ENCODE results near the gene SMOC2.

Gene SMOC2

DNA sequence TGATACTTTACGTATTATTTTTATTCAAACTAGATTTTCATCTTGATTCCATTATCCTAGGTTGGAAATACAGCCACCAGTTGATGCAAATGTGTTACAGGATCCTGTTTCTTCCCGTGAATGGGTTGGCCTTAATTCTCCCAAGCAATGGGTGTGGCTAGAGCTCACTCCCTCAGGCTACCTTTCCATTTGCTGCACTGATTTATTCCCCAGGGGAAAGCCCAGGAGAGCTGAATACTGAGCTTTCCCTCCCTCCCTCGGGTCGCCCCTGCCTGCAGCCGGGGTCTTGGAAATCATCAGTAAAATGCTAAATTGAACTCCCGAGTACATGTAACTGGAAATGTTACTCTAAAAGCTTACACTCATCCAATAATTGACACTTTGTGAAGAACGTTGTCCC lies 9.9 kb downstream of the SMOC2 start:
- Mint-ChIP-seq H3K27me3 (peaks cover 10% of the 10 kb centered on the region), H3K4me1 (no peaks in the 10 kb centered on the region), H3K36me3 (no peaks in the 10 kb centered on the region), H3K9me3 (no peaks in the 10 kb centered on the region), H3K4me3 (no peak overlapping the region), H3K27ac (no peak overlapping the region)
- no peak for DNase-seq
- CTCF ChIA-PET = no interaction called here

DNA sequence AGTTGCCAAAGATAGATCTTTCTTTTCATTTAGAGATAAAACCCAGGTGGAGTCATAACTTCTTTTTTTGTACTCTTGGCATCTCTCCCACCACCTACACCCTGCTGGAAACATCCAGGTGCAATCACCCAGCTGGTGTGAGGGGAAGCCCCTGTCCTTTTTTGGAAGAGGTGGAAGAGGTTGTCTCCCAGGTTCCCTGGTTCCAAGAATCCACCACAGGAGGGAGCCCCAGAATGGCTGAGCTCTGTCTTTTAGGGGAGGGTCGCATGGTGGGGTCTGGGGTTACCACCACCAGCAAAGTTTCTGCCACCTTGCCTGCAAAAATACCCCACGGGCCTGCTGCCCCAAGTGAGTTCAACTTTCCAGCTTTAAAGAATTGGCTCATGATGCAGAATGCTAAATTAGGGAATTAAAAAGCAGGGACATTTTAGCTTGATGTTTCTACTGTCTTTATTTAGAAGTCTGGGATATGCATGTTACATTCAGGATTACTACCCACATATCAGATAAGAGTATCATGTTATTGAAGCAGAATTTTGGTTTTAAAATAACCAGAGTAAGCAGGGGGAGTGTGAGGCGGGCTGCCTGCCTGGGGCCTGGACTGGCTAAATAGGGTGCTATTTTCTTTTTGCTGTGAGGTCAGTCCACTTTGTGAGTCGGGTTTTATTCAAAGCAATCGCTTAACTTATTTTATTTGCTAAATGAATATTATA lies 11.0 kb downstream of the SMOC2 start:
- CTCF ChIA-PET = no interaction called here
- H3K4me3 Mint-ChIP-seq = no peak overlapping the region

DNA sequence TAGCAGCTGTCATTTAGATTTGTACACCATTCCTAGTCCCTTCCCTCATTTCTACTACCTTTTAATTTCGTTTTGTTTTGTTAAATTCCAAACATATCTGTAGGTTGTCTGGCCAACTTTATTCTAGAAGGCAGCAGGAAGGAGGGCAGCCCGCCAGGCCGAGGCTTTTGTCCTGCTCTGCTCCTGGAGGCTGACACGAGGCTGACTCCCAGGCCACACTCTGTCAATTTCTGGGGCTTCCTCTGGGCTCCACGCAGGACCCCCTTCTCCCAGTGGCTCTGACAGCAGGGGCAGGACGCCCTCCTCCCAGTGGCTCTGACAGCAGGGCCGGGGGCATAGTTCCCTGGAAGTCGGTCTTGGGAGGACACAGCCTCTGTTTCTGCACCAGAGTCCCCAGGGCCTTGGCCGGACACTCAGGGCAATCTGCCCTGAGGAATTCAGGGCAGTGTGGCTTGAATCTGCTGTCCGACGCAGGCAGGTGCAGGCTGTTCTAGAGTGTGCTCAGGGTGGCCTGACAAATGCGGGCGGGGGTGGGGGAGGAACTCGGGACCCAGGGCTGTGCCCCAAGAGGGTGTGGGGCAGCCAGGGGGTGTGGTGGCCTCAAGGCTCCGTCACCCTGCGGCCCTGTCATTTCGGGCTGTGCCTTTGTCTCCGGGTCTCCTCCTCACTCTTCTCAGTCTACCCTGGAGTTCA lies 11.8 kb downstream of the SMOC2 start:
- H3K9me3 Mint-ChIP-seq = no peaks in the 10 kb centered on the region
- H3K4me3 Mint-ChIP-seq = no peak overlapping the region
- no peak for DNase-seq
- no peak overlapping the region for H3K27ac Mint-ChIP-seq
- H3K27me3 Mint-ChIP-seq = peaks cover 10% of the 10 kb centered on the region
- CTCF ChIA-PET = no interaction called here
- H3K36me3 Mint-ChIP-seq = no peaks in the 10 kb centered on the region
- no peaks in the 10 kb centered on the region for H3K4me1 Mint-ChIP-seq

More for the DNA sequence above, 11.0 kb downstream of the SMOC2 start:
- no peak overlapping the region for H3K27ac Mint-ChIP-seq
- H3K27me3 Mint-ChIP-seq = peaks cover 10% of the 10 kb centered on the region
- H3K9me3 Mint-ChIP-seq = no peaks in the 10 kb centered on the region
- H3K36me3 Mint-ChIP-seq = no peaks in the 10 kb centered on the region
- no peaks in the 10 kb centered on the region for H3K4me1 Mint-ChIP-seq
- DNase-seq = no peak

DNA sequence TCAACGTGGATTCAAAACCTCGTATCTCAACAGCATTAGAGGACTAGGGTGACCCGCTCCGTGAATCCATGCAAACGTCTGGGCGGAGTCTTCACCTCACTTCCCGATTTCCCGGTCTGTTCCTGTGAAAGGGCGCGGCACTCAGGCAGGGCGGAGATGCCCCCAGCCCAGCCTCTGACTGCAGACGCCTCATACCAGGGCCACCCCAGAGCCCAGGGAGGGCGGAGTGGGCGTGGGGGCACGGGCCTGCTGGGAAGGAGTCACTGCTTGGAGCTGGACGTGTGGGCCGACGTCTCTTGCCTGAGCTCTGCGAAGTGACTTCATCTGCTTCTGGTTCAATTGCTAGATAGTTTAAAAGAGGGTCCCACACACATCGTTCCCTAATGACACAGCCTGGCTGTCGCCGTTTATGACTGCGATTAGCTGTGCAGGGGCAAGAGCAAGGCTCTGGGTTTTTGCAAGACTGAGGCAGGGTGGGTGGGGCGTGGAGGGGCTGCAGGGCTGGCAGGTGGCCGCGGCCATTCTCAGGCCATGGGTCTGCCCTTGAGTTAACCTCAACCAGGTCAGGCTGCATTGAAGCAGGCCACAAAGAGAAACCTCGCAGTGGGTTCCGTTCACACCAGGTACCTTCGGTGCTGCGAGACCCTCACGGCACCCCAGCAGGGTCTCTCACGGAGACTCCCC lies 15.0 kb downstream of the SMOC2 start:
- Mint-ChIP-seq H3K36me3 (no peaks in the 10 kb centered on the region), H3K27me3 (peaks cover 9% of the 10 kb centered on the region), H3K4me3 (no peak overlapping the region), H3K27ac (no peak overlapping the region), H3K9me3 (no peaks in the 10 kb centered on the region), H3K4me1 (no peaks in the 10 kb centered on the region)
- no peak for DNase-seq
- CTCF ChIA-PET = no interaction called here

DNA sequence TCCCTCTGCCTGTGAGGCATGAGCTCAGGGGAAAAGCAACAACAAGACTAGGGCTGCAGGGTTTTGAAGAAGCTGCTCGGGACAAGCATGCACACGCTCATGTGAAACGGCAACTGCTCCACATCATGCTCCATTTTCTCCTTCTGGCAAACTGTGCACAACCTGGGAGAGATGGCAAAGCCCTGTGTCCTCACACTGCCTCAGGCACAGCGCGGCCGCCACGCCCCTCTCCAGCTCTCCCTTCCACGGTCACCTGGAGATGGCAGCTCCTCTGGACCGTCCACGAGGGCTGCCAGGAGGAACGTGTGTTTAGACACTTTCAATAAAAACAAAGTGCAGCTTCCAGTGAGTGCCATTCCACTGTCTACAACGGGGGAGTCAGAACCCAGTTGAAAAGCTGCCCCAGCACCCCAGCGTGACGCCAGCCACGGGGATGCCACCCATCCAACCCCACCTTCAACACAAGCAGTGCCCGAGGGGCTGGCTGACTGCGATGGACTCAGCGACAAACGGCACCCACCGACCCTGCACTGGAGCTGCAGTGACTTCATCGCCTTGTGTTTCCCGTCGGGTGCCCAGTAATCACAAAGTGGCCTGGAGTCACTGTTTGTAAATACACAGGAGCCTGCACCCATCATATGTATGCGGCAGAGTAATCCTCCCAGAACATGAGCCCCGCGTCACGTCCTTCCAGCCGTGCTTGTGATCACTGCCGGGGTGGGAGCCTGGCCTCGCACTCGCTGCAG lies 16.1 kb downstream of the SMOC2 start:
- H3K4me1 Mint-ChIP-seq = no peaks in the 10 kb centered on the region
- H3K27ac Mint-ChIP-seq = no peak overlapping the region
- H3K27me3 Mint-ChIP-seq = peaks cover 9% of the 10 kb centered on the region
- DNase-seq = no peak
- no peaks in the 10 kb centered on the region for H3K9me3 Mint-ChIP-seq
- no peak overlapping the region for H3K4me3 Mint-ChIP-seq
- H3K36me3 Mint-ChIP-seq = no peaks in the 10 kb centered on the region
- CTCF ChIA-PET = no interaction called here

DNA sequence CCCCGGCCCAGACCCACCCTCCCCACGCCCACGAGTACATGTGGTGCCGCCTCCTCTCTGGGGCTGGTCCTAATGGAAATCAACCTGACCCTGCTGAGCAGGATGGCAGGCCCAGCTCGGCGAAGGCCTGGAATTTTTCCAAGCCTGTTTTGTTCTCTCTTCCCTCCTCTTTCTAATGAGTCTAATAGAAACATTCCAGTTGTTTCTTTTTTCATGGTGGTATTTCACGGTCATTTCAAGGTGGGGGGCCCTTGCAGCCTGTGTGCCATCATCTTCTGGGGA lies 16.6 kb downstream of the SMOC2 start:
- CTCF ChIA-PET = no interaction called here
- DNase-seq = no peak
- no peak overlapping the region for H3K4me3 Mint-ChIP-seq
- no peaks in the 10 kb centered on the region for H3K4me1 Mint-ChIP-seq
- H3K9me3 Mint-ChIP-seq = no peaks in the 10 kb centered on the region
- no peaks in the 10 kb centered on the region for H3K36me3 Mint-ChIP-seq
- H3K27ac Mint-ChIP-seq = no peak overlapping the region
- H3K27me3 Mint-ChIP-seq = peaks cover 9% of the 10 kb centered on the region

DNA sequence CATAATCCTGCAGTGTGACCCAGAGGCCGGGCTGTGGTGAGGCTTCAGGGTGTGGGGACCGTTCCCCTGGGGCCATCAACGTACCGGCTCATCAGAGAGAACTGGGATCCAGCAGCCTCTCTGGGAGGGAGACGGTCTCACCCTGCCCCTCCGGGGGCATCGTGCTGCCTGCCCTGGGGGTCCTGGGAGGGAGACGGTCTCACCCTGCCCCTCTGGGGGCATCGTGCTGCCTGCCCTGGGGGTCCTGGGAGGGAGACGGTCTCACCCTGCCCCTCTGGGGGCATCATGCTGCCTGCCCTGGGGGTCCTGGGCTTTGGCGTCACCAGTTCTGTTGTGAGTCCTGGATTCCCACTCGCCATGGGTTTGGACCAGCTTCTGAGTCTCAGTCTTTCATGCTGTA lies 17.1 kb downstream of the SMOC2 start:
- Mint-ChIP-seq H3K36me3 (no peaks in the 10 kb centered on the region), H3K4me1 (no peaks in the 10 kb centered on the region), H3K27me3 (peaks cover 9% of the 10 kb centered on the region), H3K27ac (no peak overlapping the region), H3K4me3 (no peak overlapping the region), H3K9me3 (no peaks in the 10 kb centered on the region)
- CTCF ChIA-PET = no interaction called here
- no peak for DNase-seq

DNA sequence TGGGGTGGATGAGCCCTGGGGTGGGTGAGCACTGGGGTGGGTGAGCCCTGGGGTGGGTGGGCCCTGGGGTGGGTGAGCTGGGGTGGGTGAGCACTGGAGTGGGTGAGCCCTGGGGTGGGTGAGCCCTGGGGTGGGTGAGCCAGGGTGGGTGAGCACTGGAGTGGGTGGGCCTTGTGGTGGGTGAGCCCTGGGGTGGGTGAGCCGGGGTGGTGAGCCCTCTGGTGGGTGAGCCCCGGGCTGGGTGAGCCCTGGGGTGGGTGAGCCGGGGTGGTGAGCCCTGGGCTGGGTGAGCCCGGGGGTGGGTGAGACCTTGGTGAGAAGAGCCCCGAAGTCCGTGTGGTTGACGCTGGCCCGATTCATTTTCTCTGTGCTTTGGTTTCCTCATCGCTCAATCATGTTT lies 18.6 kb downstream of the SMOC2 start:
- Mint-ChIP-seq H3K9me3 (no peaks in the 10 kb centered on the region), H3K36me3 (no peaks in the 10 kb centered on the region)
- CTCF ChIA-PET = no interaction called here

DNA sequence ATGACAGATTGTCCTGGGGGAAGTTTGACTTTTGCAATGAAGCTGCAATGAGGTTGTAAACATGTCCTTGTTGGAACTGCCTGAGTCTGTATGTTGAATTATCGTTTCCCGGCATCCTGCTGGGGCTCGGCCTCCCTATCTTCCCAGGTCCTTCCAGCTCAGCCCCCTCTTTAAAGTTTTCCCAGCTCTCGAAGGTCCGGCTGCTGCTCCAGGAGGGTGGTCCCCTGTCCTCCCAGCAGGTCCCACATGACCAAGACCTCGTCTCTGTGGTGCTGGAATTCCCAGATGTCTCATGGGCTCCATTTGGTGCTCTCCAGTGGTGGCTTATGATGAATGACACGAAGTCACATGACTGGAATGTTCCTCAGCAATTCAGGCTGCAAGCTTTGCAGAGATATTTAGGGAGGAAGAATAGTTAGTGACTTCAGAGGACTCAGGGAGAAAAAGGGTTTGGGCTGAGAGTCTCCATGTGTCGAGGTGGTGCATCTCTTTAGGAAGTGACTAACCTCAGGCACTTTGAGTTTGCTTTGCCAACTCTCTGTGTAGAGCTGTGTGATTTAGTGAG lies 21.4 kb downstream of the SMOC2 start:
- no peak for DNase-seq
- no peaks in the 10 kb centered on the region for H3K36me3 Mint-ChIP-seq
- H3K4me1 Mint-ChIP-seq = no peaks in the 10 kb centered on the region
- H3K4me3 Mint-ChIP-seq = no peak overlapping the region
- H3K27ac Mint-ChIP-seq = no peak overlapping the region
- H3K9me3 Mint-ChIP-seq = no peaks in the 10 kb centered on the region
- CTCF ChIA-PET = no interaction called here
- H3K27me3 Mint-ChIP-seq = peaks cover 3% of the 10 kb centered on the region

More for the DNA sequence above, 18.6 kb downstream of the SMOC2 start:
- H3K4me1 Mint-ChIP-seq = no peaks in the 10 kb centered on the region
- no peak for DNase-seq
- H3K27me3 Mint-ChIP-seq = peaks cover 3% of the 10 kb centered on the region
- no peak overlapping the region for H3K27ac Mint-ChIP-seq
- no peak overlapping the region for H3K4me3 Mint-ChIP-seq

DNA sequence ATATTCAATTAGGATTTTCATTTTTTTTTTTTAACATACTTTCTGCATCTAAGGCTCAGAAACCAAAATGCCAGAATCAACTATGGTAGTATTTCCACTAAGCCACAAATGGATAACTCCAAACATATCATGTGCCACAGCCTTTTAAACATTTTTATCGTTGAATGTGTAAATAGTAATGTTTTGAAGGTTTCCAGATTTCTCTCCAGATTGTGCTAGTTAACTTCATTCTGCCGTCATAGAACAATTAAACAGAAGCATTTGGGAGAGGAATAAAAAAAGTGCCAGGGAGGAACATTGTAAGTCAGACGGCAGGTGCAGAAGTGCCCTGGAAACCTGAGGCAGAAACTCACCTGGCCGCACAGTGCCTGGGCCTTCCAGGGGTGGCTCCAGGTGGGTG lies 23.6 kb downstream of the SMOC2 start:
- H3K9me3 Mint-ChIP-seq = no peaks in the 10 kb centered on the region
- H3K27me3 Mint-ChIP-seq = no peaks in the 10 kb centered on the region
- CTCF ChIA-PET = no interaction called here
- no peak overlapping the region for H3K4me3 Mint-ChIP-seq
- no peaks in the 10 kb centered on the region for H3K4me1 Mint-ChIP-seq
- no peak overlapping the region for H3K27ac Mint-ChIP-seq
- H3K36me3 Mint-ChIP-seq = no peaks in the 10 kb centered on the region
- DNase-seq = no peak

DNA sequence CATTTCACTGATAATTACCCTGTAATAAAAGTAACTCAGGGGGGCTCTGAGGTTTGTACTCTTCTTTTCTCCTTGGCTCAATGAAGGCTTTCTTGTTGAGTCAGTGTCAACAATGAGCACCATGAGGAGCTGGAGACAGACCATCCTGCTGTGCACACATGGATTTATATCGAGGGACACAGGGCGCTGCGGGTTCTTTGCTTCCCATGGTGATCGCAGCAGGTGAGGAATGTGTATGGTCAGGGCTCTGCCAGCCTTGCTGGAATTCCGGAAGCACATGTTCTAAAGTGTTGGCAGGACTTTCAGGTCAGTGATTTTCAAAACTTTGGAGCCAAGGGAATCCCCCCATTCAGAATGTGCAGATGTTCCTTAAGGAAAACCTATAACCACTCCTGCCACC lies 27.1 kb downstream of the SMOC2 start:
- Mint-ChIP-seq H3K4me1 (no peaks in the 10 kb centered on the region), H3K4me3 (no peak overlapping the region), H3K36me3 (no peaks in the 10 kb centered on the region), H3K9me3 (no peaks in the 10 kb centered on the region), H3K27me3 (no peaks in the 10 kb centered on the region), H3K27ac (no peak overlapping the region)
- no peak for DNase-seq
- CTCF ChIA-PET = no interaction called here

DNA sequence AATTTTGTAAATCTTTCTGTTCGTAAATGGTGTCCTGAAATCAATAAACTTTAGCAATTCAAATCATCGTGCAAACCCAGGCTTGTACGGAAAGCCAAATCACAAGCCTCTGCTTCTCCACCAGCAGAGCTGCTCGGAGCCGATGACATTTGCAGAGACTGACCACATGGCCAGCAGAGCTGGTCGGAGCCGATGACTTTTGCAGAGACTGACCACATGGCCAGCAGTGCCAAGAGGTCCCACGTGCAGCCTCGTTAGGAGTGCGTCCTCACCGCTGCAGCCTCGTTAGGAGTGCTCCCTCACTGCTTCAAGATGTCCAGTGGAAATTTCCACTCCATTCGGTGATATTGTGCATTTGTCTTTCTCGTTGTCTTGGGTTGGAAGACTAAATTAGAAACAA lies 28.5 kb downstream of the SMOC2 start:
- Mint-ChIP-seq H3K27ac (no peak overlapping the region), H3K27me3 (no peaks in the 10 kb centered on the region), H3K4me1 (no peaks in the 10 kb centered on the region), H3K9me3 (no peaks in the 10 kb centered on the region), H3K36me3 (no peaks in the 10 kb centered on the region), H3K4me3 (no peak overlapping the region)
- CTCF ChIA-PET = no interaction called here
- DNase-seq = no peak

DNA sequence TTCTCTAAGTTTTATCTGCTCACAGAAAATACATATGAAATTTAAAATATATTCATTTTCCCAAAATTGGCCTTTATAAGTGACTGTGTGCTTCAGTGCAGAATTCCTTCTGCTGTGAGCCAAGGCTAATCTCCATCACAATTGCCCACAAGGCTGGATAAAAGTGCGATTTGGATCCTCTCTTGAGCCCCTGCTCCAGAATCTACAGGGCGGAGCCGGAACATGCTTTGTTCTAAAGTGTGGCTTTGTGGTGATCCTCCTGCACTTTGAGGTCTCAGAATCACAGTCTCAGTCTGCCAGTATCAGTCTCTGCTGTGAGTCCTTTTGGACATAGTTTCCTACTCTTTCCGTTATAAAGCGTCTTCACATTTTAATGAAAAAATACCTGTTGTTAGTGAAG lies 28.9 kb downstream of the SMOC2 start:
- H3K4me3 Mint-ChIP-seq = no peak overlapping the region
- no peaks in the 10 kb centered on the region for H3K36me3 Mint-ChIP-seq
- CTCF ChIA-PET = no interaction called here
- H3K27me3 Mint-ChIP-seq = no peaks in the 10 kb centered on the region
- no peaks in the 10 kb centered on the region for H3K4me1 Mint-ChIP-seq
- no peak overlapping the region for H3K27ac Mint-ChIP-seq
- no peak for DNase-seq
- no peaks in the 10 kb centered on the region for H3K9me3 Mint-ChIP-seq

DNA sequence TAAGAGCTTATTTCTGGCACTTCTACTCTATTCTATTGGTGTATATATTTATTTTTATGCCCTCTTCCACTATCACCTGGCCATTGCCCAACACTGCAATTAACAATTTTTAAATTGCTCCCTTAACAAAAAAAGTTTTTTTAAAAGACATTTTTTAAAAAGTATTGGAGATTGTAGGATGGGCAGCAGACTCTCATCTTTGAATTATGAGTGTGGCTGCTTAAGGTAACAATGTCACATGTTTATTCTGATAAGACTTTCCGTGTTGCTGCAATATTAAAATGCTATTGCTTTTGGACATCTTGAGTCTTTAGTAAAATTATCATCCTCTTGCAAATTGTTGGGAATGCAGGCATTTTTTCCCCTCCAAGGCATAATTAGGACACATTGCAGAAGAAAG lies 31.4 kb downstream of the SMOC2 start:
- Mint-ChIP-seq H3K27me3 (peaks cover 4% of the 10 kb centered on the region), H3K4me1 (no peaks in the 10 kb centered on the region), H3K4me3 (no peak overlapping the region), H3K36me3 (no peaks in the 10 kb centered on the region), H3K27ac (no peak overlapping the region), H3K9me3 (no peaks in the 10 kb centered on the region)
- CTCF ChIA-PET = no interaction called here
- no peak for DNase-seq
